SU-DHL-6 (cell line): ENCODE data around the gene NCKIPSD.

ENCODE experiments used
- H2AFZ ChIP-seq: fragments of 200-600 bp; sonication (generic); 2 replicates; pipeline ENCODE4 v1.6.1; 2014; ENCODE audit warnings: low read depth, mild to moderate bottlenecking, moderate library complexity, mixed read lengths, antibody characterized with exemption, low read length; ENCODE audit not compliant: severe bottlenecking
- H3F3A ChIP-seq: fragments of 200-600 bp; shearing (Covaris generic); 2 replicates; pipeline ENCODE4 v1.6.0; 2016; ENCODE audit warnings: antibody characterized with exemption, mild to moderate bottlenecking; ENCODE audit not compliant: insufficient read depth
- H3K27ac ChIP-seq: fragments of 200-600 bp; sonication (generic); 2 replicates; pipeline ENCODE4 v1.5.1; 2016; ENCODE audit warnings: low read depth, mild to moderate bottlenecking, low read length, moderate library complexity, mixed read lengths
- H3K27me3 ChIP-seq: fragments of 200-600 bp; sonication (generic), shearing (Covaris generic); 2 replicates; pipeline ENCODE4 v1.6.0; 2014; ENCODE audit warnings: mild to moderate bottlenecking, low read length
- H3K36me3 ChIP-seq: fragments of 200-600 bp; sonication (generic); 2 replicates; pipeline ENCODE4 v1.6.1; 2014; ENCODE audit warnings: mild to moderate bottlenecking, low read length, mixed read lengths
- H3K4me2 ChIP-seq: fragments of 300-600, 200-600 bp; shearing (Covaris generic), sonication (generic); 2 replicates; pipeline ENCODE4 v1.6.0; 2014; ENCODE audit warnings: low read length, low read depth, mild to moderate bottlenecking; ENCODE audit not compliant: poor library complexity, severe bottlenecking
- H3K4me3 ChIP-seq: fragments of 200-600 bp; sonication (generic); 2 replicates; pipeline ENCODE4 v1.5.1; 2014; ENCODE audit warnings: antibody characterized with exemption, low read length, mild to moderate bottlenecking, mixed read lengths; ENCODE audit not compliant: insufficient read depth, poor library complexity, severe bottlenecking
- H3K79me2 ChIP-seq: fragments of 200-600 bp; sonication (generic); 2 replicates; pipeline ENCODE4 v1.6.1; 2014; ENCODE audit warnings: mild to moderate bottlenecking, low read length, moderate library complexity; ENCODE audit not compliant: insufficient read depth
- H3K9ac ChIP-seq: fragments of 200-600 bp; sonication (generic); 2 replicates; pipeline ENCODE4 v1.7.0; 2014; ENCODE audit warnings: mild to moderate bottlenecking, low read length
- H3K9me2 ChIP-seq: fragments of 200-600 bp; sonication (generic); replicated peaks from 2 replicates; pipeline ENCODE4 v1.6.1; 2014; ENCODE audit warnings: low read length; ENCODE audit not compliant: insufficient read depth
- H3K9me3 ChIP-seq: fragments of 200-600 bp; sonication (generic); 2 replicates; pipeline ENCODE4 v1.6.1; 2014; ENCODE audit warnings: low read length, mixed read lengths; ENCODE audit not compliant: insufficient read depth
- H4K20me1 ChIP-seq: fragments of 200-600 bp; sonication (generic); 2 replicates; pipeline ENCODE4 v1.6.1; 2014; ENCODE audit warnings: low read depth, mild to moderate bottlenecking, antibody characterized with exemption, low read length, moderate library complexity, mixed read lengths
- EZH2phosphoT487 ChIP-seq: fragments of 200-600 bp; sonication (generic), shearing (Covaris generic); conservative IDR thresholded peaks from 2 replicates; pipeline ENCODE4 v1.6.1; 2018; ENCODE audit warnings: mild to moderate bottlenecking, antibody characterized with exemption, low read length, moderate library complexity, mixed read lengths
- TF ChIP-seq, protein P1 (sequence below): fragments of 200-600 bp; sonication (generic); IDR thresholded peaks from one replicate; pipeline ENCODE4 v1.5.1; 2017; ENCODE audit warnings: antibody characterized with exemption, mild to moderate bottlenecking, low read length, moderate library complexity; ENCODE audit not compliant: insufficient read depth, poor library complexity, severe bottlenecking

The NCKIPSD gene

GRCh38 chr3:48687220-48687678 is 1.5 kb upstream of the NCKIPSD start:
- H3K9me2 ChIP-seq = no peaks in the 10 kb centered on the region
- peaks cover 26% of the 10 kb centered on the region for H3K79me2 ChIP-seq
- H3K4me3 ChIP-seq = no peak overlapping the region
- peaks cover 26% of the 10 kb centered on the region for H3F3A ChIP-seq
- H3K4me2 ChIP-seq = no peak overlapping the region
- H3K9me3 ChIP-seq = no peaks in the 10 kb centered on the region
- 0 out of 2 replicates have a peak, but pooled peaks cover 3% of the 10 kb centered on the region for H4K20me1 ChIP-seq
- TF ChIP-seq, protein P1, sequence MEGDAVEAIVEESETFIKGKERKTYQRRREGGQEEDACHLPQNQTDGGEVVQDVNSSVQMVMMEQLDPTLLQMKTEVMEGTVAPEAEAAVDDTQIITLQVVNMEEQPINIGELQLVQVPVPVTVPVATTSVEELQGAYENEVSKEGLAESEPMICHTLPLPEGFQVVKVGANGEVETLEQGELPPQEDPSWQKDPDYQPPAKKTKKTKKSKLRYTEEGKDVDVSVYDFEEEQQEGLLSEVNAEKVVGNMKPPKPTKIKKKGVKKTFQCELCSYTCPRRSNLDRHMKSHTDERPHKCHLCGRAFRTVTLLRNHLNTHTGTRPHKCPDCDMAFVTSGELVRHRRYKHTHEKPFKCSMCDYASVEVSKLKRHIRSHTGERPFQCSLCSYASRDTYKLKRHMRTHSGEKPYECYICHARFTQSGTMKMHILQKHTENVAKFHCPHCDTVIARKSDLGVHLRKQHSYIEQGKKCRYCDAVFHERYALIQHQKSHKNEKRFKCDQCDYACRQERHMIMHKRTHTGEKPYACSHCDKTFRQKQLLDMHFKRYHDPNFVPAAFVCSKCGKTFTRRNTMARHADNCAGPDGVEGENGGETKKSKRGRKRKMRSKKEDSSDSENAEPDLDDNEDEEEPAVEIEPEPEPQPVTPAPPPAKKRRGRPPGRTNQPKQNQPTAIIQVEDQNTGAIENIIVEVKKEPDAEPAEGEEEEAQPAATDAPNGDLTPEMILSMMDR = no peak
- no peak for TF ChIP-seq EZH2phosphoT487
- no peaks in the 10 kb centered on the region for H3K27me3 ChIP-seq
- no peak overlapping the region for H3K27ac ChIP-seq
- H2AFZ ChIP-seq = no peak overlapping the region
- no peak overlapping the region for H3K9ac ChIP-seq
- H3K36me3 ChIP-seq = peaks cover 6% of the 10 kb centered on the region; the same call in 1 of the 2 replicates

- H3K36me3 ChIP-seq = peaks cover 6% of the 10 kb centered on the region; the same call in 1 of the 2 replicates
- 0 out of 2 replicates have a peak, but pooled peaks cover 3% of the 10 kb centered on the region for H4K20me1 ChIP-seq
- H3K79me2 ChIP-seq = peaks cover 26% of the 10 kb centered on the region
- H3K4me3 ChIP-seq = no peak overlapping the region
- peaks cover 26% of the 10 kb centered on the region for H3F3A ChIP-seq
- peak overlapping the region; percentile 90 for H3K4me2 ChIP-seq
- H3K9me2 ChIP-seq = no peaks in the 10 kb centered on the region
- peak overlapping the region; percentile 91 for H3K27ac ChIP-seq
- H3K9me3 ChIP-seq = no peaks in the 10 kb centered on the region
- peak overlapping the region; percentile 81 for H2AFZ ChIP-seq
- H3K9ac ChIP-seq = peak overlapping the region; percentile 95
- H3K27me3 ChIP-seq = no peaks in the 10 kb centered on the region
- TF ChIP-seq, protein P1 = no peak
- no peak for TF ChIP-seq EZH2phosphoT487
Observed at GRCh38 chr3:48686538-48687219, 964 bp upstream of the NCKIPSD start.

DNA sequence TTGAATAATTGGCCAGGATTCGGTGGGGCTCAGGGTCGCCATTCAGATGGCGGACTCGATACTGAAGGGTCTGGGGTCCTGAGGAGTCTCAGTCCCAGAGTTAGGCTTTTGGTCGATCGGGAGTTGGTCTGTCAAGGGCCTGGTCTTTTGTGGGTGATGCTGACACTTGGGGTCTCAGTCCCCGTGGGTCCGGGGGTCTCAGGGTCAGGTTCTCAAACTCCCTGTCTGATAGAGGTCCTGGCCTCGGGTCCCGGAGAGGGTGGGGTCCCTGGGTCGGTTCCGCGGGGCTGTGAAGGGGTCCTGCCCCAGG is 467 bp downstream of the NCKIPSD start:
- Histone ChIP-seq H3K9me2 (no peaks in the 10 kb centered on the region), H3K79me2 (peaks cover 26% of the 10 kb centered on the region), H3K36me3 (no peaks in the 10 kb centered on the region), H3K4me2 (peak overlapping the region; percentile 90), H3K9me3 (no peaks in the 10 kb centered on the region), H3K27ac (peak overlapping the region; percentile 91), H3F3A (peaks cover 26% of the 10 kb centered on the region), H3K27me3 (no peaks in the 10 kb centered on the region), H3K4me3 (peak overlapping the region; percentile 97), H4K20me1 (no peaks in the 10 kb centered on the region), H2AFZ (peak overlapping the region; percentile 58), H3K9ac (peak overlapping the region; percentile 95)
- TF ChIP-seq, protein P1 = no peak
- no peak for TF ChIP-seq EZH2phosphoT487
